ENCODE results near the gene DDOST. TPM values are rescaled to one million over a fixed set of nuclear protein-coding genes. Genes with fewer than 3 reads are reported as not detected.

DDOST gene
- total RNA-seq, 1 experiment from 2014 or later, result 238 TPM

DNA sequence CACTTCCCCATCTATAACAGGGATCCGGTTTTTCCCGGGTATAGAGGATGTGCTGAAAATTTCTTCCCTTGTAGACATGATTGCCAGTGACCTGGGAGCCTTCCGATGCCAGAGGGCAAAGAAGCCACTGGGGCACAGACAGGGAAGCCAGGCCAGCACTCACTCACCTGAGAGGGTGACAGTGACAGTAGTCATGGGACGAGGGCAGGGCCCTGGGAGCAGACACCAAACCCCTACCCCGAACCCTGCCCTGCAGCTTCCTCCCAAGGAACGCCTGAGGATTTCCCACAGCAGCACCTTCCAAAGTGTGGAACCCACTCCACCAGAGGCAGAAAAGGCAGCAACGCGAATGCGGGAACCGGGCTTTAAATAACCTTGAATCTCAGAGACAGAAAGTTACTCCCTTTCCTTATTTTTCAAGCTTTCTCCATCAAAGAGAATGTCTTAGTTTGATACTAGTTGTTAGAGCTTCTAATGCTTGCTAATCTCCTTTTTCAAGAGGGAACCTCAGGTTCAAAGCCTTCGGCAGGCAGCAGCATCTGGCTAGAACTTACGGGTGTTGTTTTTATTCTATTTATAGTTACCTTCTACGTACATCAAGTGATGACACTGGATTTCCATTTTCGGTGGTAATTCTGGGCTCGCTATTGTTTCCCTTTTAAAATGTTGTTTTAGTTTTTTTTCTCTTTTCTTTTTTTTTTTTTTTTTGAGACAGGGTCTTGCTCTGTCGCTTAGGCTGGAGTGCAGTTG is 2.8 kb downstream of the DDOST start:
- peaks cover 59% of the 10 kb centered on the region for H3K36me3 ChIP-seq (ENCODE audit: insufficient read depth, low read length, poor library complexity, severe bottlenecking)
- POLR2A ChIA-PET (ENCODE audit: low non-redundant PET), result no interaction called here
- BruUV-seq (replicated peaks), result no TSS peak

DNA sequence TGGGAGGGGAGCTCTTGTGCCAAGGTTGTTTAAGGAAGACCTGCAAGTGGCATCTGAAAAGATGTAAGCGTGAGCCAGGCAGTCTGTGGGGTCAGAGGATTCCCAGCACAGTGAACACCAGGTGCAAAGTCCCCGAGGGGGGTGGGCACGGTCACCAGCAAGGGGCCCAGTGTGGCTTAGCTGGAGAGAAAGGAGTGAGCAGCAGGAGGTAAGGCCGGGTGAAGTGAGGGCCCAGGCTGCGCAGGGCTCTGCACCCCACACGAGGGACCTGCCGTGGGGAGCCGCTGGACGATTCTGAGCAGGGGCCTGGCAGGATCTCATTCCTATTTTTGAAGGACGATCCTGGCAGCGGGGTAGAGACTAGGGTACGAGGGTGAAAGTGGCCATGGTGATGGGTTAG is 4.1 kb downstream of the DDOST start:
- DNase-seq (ENCODE audit: low spot score), result no peak
- POLR2A ChIA-PET (ENCODE audit: low non-redundant PET), result no interaction called here
- BruUV-seq (replicated peaks), result no TSS peak
- TF ChIP-seq, protein P1, sequence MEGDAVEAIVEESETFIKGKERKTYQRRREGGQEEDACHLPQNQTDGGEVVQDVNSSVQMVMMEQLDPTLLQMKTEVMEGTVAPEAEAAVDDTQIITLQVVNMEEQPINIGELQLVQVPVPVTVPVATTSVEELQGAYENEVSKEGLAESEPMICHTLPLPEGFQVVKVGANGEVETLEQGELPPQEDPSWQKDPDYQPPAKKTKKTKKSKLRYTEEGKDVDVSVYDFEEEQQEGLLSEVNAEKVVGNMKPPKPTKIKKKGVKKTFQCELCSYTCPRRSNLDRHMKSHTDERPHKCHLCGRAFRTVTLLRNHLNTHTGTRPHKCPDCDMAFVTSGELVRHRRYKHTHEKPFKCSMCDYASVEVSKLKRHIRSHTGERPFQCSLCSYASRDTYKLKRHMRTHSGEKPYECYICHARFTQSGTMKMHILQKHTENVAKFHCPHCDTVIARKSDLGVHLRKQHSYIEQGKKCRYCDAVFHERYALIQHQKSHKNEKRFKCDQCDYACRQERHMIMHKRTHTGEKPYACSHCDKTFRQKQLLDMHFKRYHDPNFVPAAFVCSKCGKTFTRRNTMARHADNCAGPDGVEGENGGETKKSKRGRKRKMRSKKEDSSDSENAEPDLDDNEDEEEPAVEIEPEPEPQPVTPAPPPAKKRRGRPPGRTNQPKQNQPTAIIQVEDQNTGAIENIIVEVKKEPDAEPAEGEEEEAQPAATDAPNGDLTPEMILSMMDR (conservative IDR thresholded peaks at IDR 0.05; ENCODE audit: low read depth, low read length), result no peak
- no peak for TF ChIP-seq EZH2 (IDR thresholded peaks at IDR 0.05; ENCODE audit: borderline replicate concordance, low read depth, low read length, poor library complexity, severe bottlenecking)
- Histone ChIP-seq H3K36me3 (ENCODE audit: insufficient read depth, low read length, poor library complexity, severe bottlenecking) (peaks cover 71% of the 10 kb centered on the region), H3K27ac (ENCODE audit: low read depth, low read length, poor library complexity, severe bottlenecking) (no peak overlapping the region), H3K9me3 (ENCODE audit: low read depth, low read length, poor library complexity, severe bottlenecking) (no peaks in the 10 kb centered on the region), H3K4me1 (ENCODE audit: insufficient read depth, low read length, poor library complexity, severe bottlenecking) (peaks cover 10% of the 10 kb centered on the region), H3K4me3 (ENCODE audit: low read depth, low read length, poor library complexity, severe bottlenecking) (no peak overlapping the region), H3K27me3 (replicated peaks; ENCODE audit: insufficient read depth, low read depth, low read length, poor library complexity) (no peaks in the 10 kb centered on the region)
- CTCF ChIA-PET, result no interaction called here
- intact Hi-C loops (cut with micrococcal nuclease; ENCODE audit: unreplicated experiment), result no loop called here

More for the DNA sequence above, 2.8 kb downstream of the DDOST start:
- peaks cover 10% of the 10 kb centered on the region for H3K4me1 ChIP-seq (ENCODE audit: insufficient read depth, low read length, poor library complexity, severe bottlenecking)
- H3K9me3 ChIP-seq (ENCODE audit: low read depth, low read length, poor library complexity, severe bottlenecking), result no peaks in the 10 kb centered on the region
- H3K4me3 ChIP-seq (ENCODE audit: low read depth, low read length, poor library complexity, severe bottlenecking), result no peak overlapping the region
- DNase-seq (ENCODE audit: low spot score), result no peak
- CTCF ChIA-PET, result no interaction called here
- H3K27me3 ChIP-seq (replicated peaks; ENCODE audit: insufficient read depth, low read depth, low read length, poor library complexity), result no peaks in the 10 kb centered on the region
- H3K27ac ChIP-seq (ENCODE audit: low read depth, low read length, poor library complexity, severe bottlenecking), result no peak overlapping the region
- intact Hi-C loops (cut with micrococcal nuclease; ENCODE audit: unreplicated experiment), result no loop called here
- TF ChIP-seq, protein P1 (conservative IDR thresholded peaks at IDR 0.05; ENCODE audit: low read depth, low read length), result no peak
- no peak for TF ChIP-seq EZH2 (IDR thresholded peaks at IDR 0.05; ENCODE audit: borderline replicate concordance, low read depth, low read length, poor library complexity, severe bottlenecking)

DNA sequence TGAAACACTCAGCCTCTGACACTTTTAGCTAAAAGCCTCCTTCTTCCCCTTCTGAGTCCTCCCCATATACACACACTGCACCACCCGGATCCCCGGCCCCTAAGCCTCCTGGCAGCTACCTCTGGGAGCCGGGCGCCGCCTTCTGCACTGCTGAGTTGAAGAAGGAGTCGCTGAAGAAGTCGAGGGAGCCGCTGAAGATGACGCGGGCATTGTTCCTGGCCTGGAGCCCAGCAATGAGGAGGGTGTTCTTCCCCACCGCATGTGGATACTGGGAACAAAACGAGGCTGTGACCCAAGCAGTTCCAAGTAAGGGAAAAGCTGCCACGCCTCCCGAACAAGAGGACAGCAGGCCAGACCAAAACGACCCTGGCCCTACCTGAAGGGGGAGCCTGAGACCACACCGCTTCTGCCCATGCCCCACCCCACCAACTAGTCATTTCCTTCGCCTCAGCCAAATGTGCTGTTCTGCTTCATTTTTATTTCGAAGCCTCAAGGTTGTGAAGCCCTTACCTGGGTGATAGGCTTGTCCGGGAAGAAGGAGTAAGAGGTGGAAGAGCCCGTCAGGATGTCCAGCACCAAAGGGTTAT is 7.0 kb downstream of the DDOST start:
- intact Hi-C loops (cut with micrococcal nuclease; ENCODE audit: unreplicated experiment), result no loop called here
- peaks cover 73% of the 10 kb centered on the region for H3K36me3 ChIP-seq (ENCODE audit: insufficient read depth, low read length, poor library complexity, severe bottlenecking)
- TF ChIP-seq EZH2 (IDR thresholded peaks at IDR 0.05; ENCODE audit: borderline replicate concordance, low read depth, low read length, poor library complexity, severe bottlenecking), result no peak
- H3K27me3 ChIP-seq (replicated peaks; ENCODE audit: insufficient read depth, low read depth, low read length, poor library complexity), result no peaks in the 10 kb centered on the region
- no peak for DNase-seq (ENCODE audit: low spot score)
- H3K4me1 ChIP-seq (ENCODE audit: insufficient read depth, low read length, poor library complexity, severe bottlenecking), result no peaks in the 10 kb centered on the region
- POLR2A ChIA-PET (ENCODE audit: low non-redundant PET), result no interaction called here
- CTCF ChIA-PET, result no interaction called here
- no peak overlapping the region for H3K27ac ChIP-seq (ENCODE audit: low read depth, low read length, poor library complexity, severe bottlenecking)
- H3K4me3 ChIP-seq (ENCODE audit: low read depth, low read length, poor library complexity, severe bottlenecking), result no peak overlapping the region
- BruUV-seq (replicated peaks), result no TSS peak
- no peaks in the 10 kb centered on the region for H3K9me3 ChIP-seq (ENCODE audit: low read depth, low read length, poor library complexity, severe bottlenecking)
